CD4-positive, CD25-positive, alpha-beta regulatory T cell (primary cell): Measurements from ENCODE around the gene TAC3. TPM values are rescaled to one million over a fixed set of nuclear protein-coding genes. Genes with fewer than 3 reads are reported as not detected.
A peak's percentile ranks its signal among the peaks of the same experiment; 100 is the strongest.
"Not testable (repeated sequence)": the region's sequence is repeated elsewhere in the genome, so short reads cannot be mapped to it uniquely, and the experiment has no call there.

ENCODE experiments used
- ATAC-seq, 2 donors: fragments of 150-1000 bp; cut with Tn5 transposase; one replicate each; pipeline ENCODE4 v1.10.0; 2021; ENCODE audit warnings: low read depth in 2 of 2, moderate number of reproducible peaks in 2 of 2, moderate library complexity in 1 of 2
- DNase-seq, 3 donors: peaks; one replicate each; pipeline versions ENCODE4 v3.0.0 to v3.0.0-alpha.2; 2012 to 2022; ENCODE audit warnings: mixed read lengths in 1 of 3
- H3K27ac ChIP-seq: one replicate; pipeline ENCODE4 v1.7.0; 2013; ENCODE audit warnings: mild to moderate bottlenecking, low read length; ENCODE audit not compliant: insufficient read depth, poor library complexity, severe bottlenecking
- H3K27me3 ChIP-seq: one replicate; pipeline ENCODE4 v1.7.0; 2013; ENCODE audit warnings: low read length; ENCODE audit not compliant: control insufficient read depth, insufficient read depth
- H3K36me3 ChIP-seq: one replicate; pipeline ENCODE4 v1.7.0; 2013; ENCODE audit warnings: mild to moderate bottlenecking, low read length, moderate library complexity; ENCODE audit not compliant: control insufficient read depth, insufficient read depth
- H3K4me1 ChIP-seq: 2 replicates; pipeline ENCODE4 v1.7.0; 2013; ENCODE audit warnings: mild to moderate bottlenecking, low read length; ENCODE audit not compliant: insufficient read depth, control insufficient read depth, poor library complexity, severe bottlenecking
- H3K4me3 ChIP-seq: one replicate; pipeline ENCODE4 v1.7.0; 2013; ENCODE audit warnings: low read depth, mild to moderate bottlenecking, low read length, moderate library complexity
- H3K9me3 ChIP-seq, 2 experiments: 1 replicate in 1 of 2; 2 replicates in 1 of 2; pipeline ENCODE4 v1.7.0; 2013; ENCODE audit warnings: low read length in 2 of 2, mild to moderate bottlenecking in 1 of 2, moderate library complexity in 1 of 2; ENCODE audit not compliant: control insufficient read depth in 2 of 2
- H3K27ac Mint-ChIP-seq, 3 donors: one replicate each; pipeline ENCODE4 v1.8.0; 2020 to 2022; ENCODE audit warnings: mild to moderate bottlenecking in 3 of 3, mixed read lengths in 3 of 3, moderate library complexity in 2 of 3
- H3K27me3 Mint-ChIP-seq: one replicate; pipeline ENCODE4 v1.8.0; 2022; ENCODE audit warnings: mild to moderate bottlenecking, mixed read lengths
- H3K36me3 Mint-ChIP-seq: one replicate; pipeline ENCODE4 v1.8.0; 2020; ENCODE audit warnings: mixed read lengths
- H3K4me1 Mint-ChIP-seq, 4 donors: one replicate each; pipeline ENCODE4 v1.8.0; 2020 to 2022; ENCODE audit warnings: mixed read lengths in 4 of 4, mild to moderate bottlenecking in 1 of 4
- H3K4me3 Mint-ChIP-seq, 4 donors: one replicate each; pipeline ENCODE4 v1.8.0; 2020 to 2022; ENCODE audit warnings: mild to moderate bottlenecking in 4 of 4, mixed read lengths in 4 of 4, moderate library complexity in 3 of 4
- H3K9me3 Mint-ChIP-seq, 7 donors: one replicate each; pipeline ENCODE4 v1.8.0; 2020 to 2022; ENCODE audit warnings: mixed read lengths in 7 of 7, mild to moderate bottlenecking in 3 of 7, moderate library complexity in 2 of 7
- polyA plus RNA-seq, 4 donors: library from polyadenylated mRNA; unstranded; fragments of 300-500 nt; fragmentation: Illumina TruSeq; gene quantifications; one replicate each; pipeline ENCODE4 v1.2.3, GENCODE V29; 2021
- total RNA-seq: library from RNA; stranded (reverse); gene quantifications from one replicate; pipeline ENCODE4 v1.2.3, GENCODE V29; 2022

Gene TAC3
- total RNA-seq (not detected), polyA plus RNA-seq (not detected)

GRCh38 chr12:57016348-57016747 lies at the start of gene TAC3:
Gene TAC3, minus strand, starts transcription at chr12:57016529. Its CDS starts 732 bp downstream, at chr12:57015797.
- H3K4me1 ChIP-seq, result peaks cover 7% of the 10 kb centered on the region
- Mint-ChIP-seq H3K27me3 (peaks cover 23% of the 10 kb centered on the region), H3K4me1 (peaks cover 6 to 44% (median 9%) of the 10 kb centered on the region in 4 donors), H3K9me3 (no peaks in the 10 kb centered on the region), H3K27ac (no peak within 1 kb of the TSS), H3K4me3 (no peak within 1 kb of the TSS), H3K36me3 (no peaks in the 10 kb centered on the region)
- no peak for ATAC-seq
- no peak for DNase-seq
- no peak within 1 kb of the TSS for H3K27ac ChIP-seq
- H3K36me3 ChIP-seq, result no peaks in the 10 kb centered on the region
- peaks cover 6% of the 10 kb centered on the region for H3K27me3 ChIP-seq
- no peaks in the 10 kb centered on the region for H3K9me3 ChIP-seq
- no peak within 1 kb of the TSS for H3K4me3 ChIP-seq

GRCh38 chr12:57063991-57064685 lies 47.8 kb upstream of the TAC3 start:
- H3K36me3 Mint-ChIP-seq, result peaks cover 15% of the 10 kb centered on the region
- H3K27ac Mint-ChIP-seq, result peak overlapping the region; percentile 80 to 95 (median 89)
- Histone ChIP-seq H3K9me3 (no peaks in the 10 kb centered on the region), H3K4me1 (peaks cover 25% of the 10 kb centered on the region), H3K27me3 (no peaks in the 10 kb centered on the region), H3K4me3 (peak overlapping the region; percentile 79), H3K36me3 (peaks cover 14% of the 10 kb centered on the region), H3K27ac (peak overlapping the region; percentile 89)
- H3K9me3 Mint-ChIP-seq, result no peaks in the 10 kb centered on the region
- H3K27me3 Mint-ChIP-seq, result no peaks in the 10 kb centered on the region
- peak; percentile 52 to 89 (median 83) for DNase-seq
- H3K4me3 Mint-ChIP-seq, result peak overlapping the region; percentile 22 to 95 (median 78)
- peaks cover 15 to 37% (median 25%) of the 10 kb centered on the region in 4 donors for H3K4me1 Mint-ChIP-seq
- ATAC-seq, result peak; percentile 91

GRCh38 chr12:57058454-57058853 lies 42.1 kb upstream of the TAC3 start:
- H3K4me1 ChIP-seq, result peaks cover 10% of the 10 kb centered on the region
- H3K27me3 ChIP-seq, result no peaks in the 10 kb centered on the region
- no peak for DNase-seq
- Mint-ChIP-seq H3K36me3 (peaks cover 23% of the 10 kb centered on the region), H3K27ac (peak overlapping the region in 2 of 3 donors; percentile 10 to 54), H3K4me1 (peaks cover 5 to 14% (median 7%) of the 10 kb centered on the region in 4 donors), H3K4me3 (no peak overlapping the region), H3K27me3 (no peaks in the 10 kb centered on the region), H3K9me3 (no peaks in the 10 kb centered on the region)
- no peak overlapping the region for H3K27ac ChIP-seq
- H3K36me3 ChIP-seq, result peaks cover 32% of the 10 kb centered on the region
- no peaks in the 10 kb centered on the region for H3K9me3 ChIP-seq
- no peak overlapping the region for H3K4me3 ChIP-seq
- ATAC-seq, result no peak

GRCh38 chr12:57057067-57057751 lies 40.9 kb upstream of the TAC3 start:
- Histone ChIP-seq H3K27me3 (no peaks in the 10 kb centered on the region), H3K36me3 (peaks cover 32% of the 10 kb centered on the region), H3K9me3 (no peaks in the 10 kb centered on the region), H3K4me3 (no peak overlapping the region), H3K4me1 (no peaks in the 10 kb centered on the region), H3K27ac (no peak overlapping the region)
- Mint-ChIP-seq H3K4me1 (peaks cover 0 to 7% (median 4%) of the 10 kb centered on the region in 4 donors), H3K27me3 (no peaks in the 10 kb centered on the region), H3K27ac (peak overlapping the region in 2 of 3 donors; percentile 58 to 74), H3K4me3 (no peak overlapping the region), H3K9me3 (no peaks in the 10 kb centered on the region), H3K36me3 (peaks cover 23% of the 10 kb centered on the region)
- DNase-seq, result no peak
- no peak for ATAC-seq

- peaks cover 23% of the 10 kb centered on the region for H3K36me3 Mint-ChIP-seq
- H3K27me3 Mint-ChIP-seq, result no peaks in the 10 kb centered on the region
- Histone ChIP-seq H3K27ac (no peak overlapping the region), H3K4me1 (no peaks in the 10 kb centered on the region), H3K36me3 (peaks cover 32% of the 10 kb centered on the region), H3K27me3 (no peaks in the 10 kb centered on the region), H3K4me3 (no peak overlapping the region), H3K9me3 (no peaks in the 10 kb centered on the region)
- H3K27ac Mint-ChIP-seq, result no peak overlapping the region
- H3K4me3 Mint-ChIP-seq, result no peak overlapping the region
- H3K9me3 Mint-ChIP-seq, result no peaks in the 10 kb centered on the region
- H3K4me1 Mint-ChIP-seq, result peaks cover 0 to 5% (median 3%) of the 10 kb centered on the region in 4 donors
- ATAC-seq (no peak), DNase-seq (no peak)
Measured at GRCh38 chr12:57055824-57056223, 39.5 kb upstream of the TAC3 start.

- H3K4me1 Mint-ChIP-seq, H3K27me3 ChIP-seq, H3K9me3 Mint-ChIP-seq, H3K4me3 Mint-ChIP-seq, ATAC-seq, H3K27me3 Mint-ChIP-seq, H3K27ac ChIP-seq, H3K4me1 ChIP-seq, DNase-seq, H3K4me3 ChIP-seq, H3K9me3 ChIP-seq: not testable (repeated sequence)
- peak overlapping the region in 2 of 3 donors; percentile 26 to 64 for H3K27ac Mint-ChIP-seq
- peaks cover 20% of the 10 kb centered on the region for H3K36me3 ChIP-seq
- peaks cover 17% of the 10 kb centered on the region for H3K36me3 Mint-ChIP-seq
Measured at GRCh38 chr12:57053901-57054300, 37.6 kb upstream of the TAC3 start.

- H3K36me3 ChIP-seq, result peaks cover 12% of the 10 kb centered on the region
- peaks cover 11% of the 10 kb centered on the region for H3K36me3 Mint-ChIP-seq
- H3K4me3 ChIP-seq, DNase-seq, H3K27ac ChIP-seq, ATAC-seq, H3K27ac Mint-ChIP-seq, H3K27me3 ChIP-seq, H3K4me1 ChIP-seq, H3K4me1 Mint-ChIP-seq, H3K27me3 Mint-ChIP-seq, H3K9me3 Mint-ChIP-seq, H3K9me3 ChIP-seq: not testable (repeated sequence)
- peak overlapping the region in 1 of 4 donors; percentile 13 for H3K4me3 Mint-ChIP-seq
Measured at GRCh38 chr12:57053146-57053545, 36.8 kb upstream of the TAC3 start.
